ENCODE measurements around the gene ZNRD2.

ZNRD2 gene

GRCh38 chr11:65538232-65538914, 31.9 kb upstream of the ZNRD2 start:
- DNase-seq, result no peak

DNA sequence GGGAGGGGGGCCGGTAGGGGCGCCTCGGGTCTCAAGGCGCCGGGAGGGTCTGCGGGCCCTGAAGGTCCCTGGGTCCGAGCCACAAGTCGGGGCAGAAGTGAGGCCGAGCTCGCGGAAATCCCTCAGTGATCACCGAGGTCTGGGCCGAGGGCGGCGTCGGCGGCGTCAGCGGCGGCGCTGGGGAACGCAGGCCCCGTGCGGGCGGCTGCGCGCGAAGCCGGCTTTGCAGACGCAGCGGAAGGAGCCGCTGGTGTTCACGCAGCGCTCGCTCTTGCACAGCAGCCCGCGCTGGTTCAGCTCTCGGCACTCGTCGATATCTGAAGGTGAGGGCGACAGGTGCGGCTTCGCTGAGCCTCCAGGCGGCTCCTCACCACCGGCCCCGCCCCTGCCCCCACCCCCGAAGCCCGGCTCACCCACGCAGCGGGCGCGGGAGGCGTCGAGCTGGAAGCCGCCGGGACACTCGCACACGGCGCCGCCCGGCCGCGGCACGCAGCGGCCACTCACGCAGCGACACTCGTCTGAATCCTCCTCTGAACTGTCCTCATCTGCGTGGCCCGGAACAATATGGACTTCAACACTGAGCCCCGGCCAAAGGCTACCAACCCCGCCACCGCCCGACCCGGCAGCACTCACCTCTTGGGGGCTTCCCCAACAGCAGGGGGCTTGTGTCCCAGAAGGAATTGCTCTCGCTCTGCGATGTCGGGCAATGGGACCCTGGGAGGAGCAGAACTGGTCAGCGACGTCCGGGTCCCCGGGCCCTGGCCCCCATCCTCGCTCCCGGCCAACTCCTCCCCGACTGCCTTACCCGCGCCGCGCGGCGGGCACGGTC, 31.1 kb upstream of the ZNRD2 start:
- DNase-seq, result no peak

DNA sequence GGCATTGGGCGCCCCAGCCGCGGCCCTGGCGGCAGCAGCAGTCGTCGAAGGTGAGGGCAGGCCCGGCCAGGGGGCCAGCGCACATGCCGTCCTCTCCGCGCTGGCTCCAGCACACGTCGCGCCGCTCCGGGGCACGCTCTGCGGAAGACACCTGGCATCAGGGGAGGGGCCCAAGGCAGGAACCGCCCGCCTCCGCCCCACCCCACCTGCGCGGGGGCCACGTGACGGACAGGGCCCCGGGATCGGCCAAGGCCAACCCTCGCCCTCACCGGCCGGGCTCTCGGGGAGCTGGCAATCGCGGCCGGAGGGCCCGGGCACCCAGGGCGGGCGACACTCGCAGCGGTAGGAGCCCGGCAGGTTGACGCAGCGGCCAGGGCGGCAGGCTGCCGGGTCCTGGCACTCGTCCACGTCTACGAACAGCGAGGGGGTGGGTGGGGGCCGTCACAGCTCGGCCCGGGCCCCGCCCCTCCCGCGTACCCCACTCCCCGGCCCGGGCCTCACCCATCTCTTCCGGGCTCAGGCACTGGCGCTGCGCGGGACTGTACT, 30.5 kb upstream of the ZNRD2 start:
- no peak for DNase-seq

- peak; percentile 83 for DNase-seq
Measured at GRCh38 chr11:65540290-65541092, 29.8 kb upstream of the ZNRD2 start.

- DNase-seq, result no peak
Measured at GRCh38 chr11:65541093-65541982, 28.9 kb upstream of the ZNRD2 start.

DNA sequence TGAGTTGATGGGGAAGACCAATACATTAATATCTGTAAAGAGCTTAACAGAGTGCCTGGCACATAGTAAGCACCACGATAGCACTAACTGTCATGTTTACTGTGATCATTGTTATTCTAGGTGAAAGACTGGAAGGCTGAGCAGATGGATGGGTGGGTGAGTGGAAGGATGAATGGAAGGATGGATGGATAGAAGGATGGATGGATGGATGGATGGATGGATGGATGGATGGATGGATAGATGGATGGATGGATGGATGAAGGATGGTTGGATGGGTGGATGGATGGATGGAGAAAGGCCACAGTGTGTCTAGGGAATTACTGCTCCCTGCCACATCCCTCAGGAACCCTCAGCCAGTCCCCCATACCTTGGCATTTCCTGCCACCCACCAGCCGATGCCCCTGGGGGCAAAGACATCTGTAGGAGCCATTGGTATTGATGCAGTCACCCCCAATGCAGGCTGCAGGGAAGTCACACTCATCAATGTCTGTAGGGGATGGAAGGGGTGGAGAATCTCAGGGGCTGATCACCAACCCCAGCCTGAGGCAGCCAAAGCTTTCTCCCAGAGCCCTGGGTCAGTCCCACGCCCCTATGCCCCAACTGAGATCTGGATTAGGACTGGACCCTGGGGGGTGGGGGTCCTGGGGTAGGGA, 27.4 kb upstream of the ZNRD2 start:
- DNase-seq, result no peak

DNA sequence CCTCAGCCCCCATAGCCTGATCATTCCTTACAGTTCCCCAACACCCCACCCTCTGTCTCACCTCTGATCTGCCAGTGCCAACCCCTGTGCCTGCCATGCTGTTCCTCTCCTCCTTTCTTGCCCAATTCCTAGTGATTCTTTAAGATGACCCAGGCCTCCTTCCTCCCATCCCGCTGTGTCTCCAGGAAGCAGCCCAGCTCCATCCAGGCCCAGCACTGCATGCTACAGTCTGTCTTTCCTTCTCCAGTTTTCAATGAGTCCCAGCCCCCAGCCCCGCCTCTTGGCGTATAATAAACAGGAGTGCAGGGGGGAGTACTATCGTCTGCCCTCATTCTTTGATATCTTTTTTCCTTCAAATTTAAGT, 24.4 kb upstream of the ZNRD2 start:
- no peak for DNase-seq

DNA sequence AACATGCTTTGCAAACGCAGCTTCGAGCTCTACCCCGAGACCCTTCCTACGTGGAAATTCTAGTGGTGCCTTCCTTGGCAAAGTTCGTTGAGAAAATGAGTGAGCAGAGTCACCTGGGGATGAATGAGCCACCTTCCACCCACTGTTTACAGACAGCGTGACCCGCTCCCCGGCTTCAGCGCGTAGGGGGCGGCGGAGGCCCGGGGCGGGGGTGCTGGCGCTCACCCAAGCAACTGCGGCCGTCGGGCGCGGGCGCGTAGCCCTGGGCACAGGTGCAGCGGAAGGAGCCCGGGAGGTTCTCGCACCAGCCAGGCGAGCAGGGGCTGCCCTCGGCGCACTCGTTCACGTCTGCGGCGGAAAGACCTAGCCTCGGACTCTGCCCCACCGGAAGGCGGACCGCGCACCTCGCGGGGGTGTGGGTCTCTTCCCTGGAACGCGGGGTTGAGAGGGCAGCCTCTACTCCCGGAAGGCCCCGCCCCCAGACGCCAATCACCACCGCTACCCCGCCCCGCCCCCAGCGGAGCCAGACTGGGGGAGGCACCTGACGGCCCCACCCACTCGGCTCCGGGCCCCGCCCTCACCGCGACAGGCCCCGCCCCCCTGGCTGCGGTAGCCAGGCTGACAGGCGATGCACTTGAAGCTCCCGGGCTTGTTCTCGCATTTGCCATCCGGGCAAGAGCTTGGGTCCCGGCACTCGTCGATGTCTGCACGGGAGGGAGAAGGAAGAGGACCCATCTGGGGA, 23.9 kb upstream of the ZNRD2 start:
- peak; percentile 99 for DNase-seq

DNA sequence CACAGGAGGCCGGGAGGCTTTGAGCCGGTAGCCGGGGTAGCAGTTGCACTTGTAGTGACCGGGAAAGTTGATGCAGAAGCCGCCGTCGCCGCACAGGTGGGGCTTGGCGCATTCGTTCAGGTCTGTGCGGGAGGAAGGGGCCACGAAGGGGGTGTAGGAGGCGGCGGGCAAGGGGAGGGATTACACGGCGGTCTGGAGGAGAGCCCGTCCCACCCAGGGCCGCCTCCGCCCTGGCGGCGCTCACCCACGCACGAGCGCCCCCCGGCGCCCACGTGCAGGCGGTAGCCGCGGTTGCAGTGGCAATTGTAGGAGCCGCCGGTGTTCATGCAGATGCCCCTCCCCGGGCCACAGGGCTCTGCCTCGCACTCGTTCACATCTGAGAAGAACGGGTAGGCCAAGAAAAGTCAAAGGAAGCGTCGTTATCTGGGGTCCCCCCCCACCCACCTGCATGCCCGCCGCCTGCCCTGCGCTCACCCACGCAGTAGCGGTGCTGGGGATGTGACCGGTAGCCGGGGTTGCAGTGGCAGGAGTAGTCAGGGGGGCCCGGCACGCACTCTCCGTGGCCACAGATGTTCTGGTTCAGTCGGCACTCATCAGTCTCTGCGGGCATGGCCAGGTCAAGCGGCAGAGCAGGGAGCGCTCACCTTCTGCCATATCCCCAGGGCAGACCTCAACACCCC, 22.7 kb upstream of the ZNRD2 start:
- DNase-seq, result no peak

DNA sequence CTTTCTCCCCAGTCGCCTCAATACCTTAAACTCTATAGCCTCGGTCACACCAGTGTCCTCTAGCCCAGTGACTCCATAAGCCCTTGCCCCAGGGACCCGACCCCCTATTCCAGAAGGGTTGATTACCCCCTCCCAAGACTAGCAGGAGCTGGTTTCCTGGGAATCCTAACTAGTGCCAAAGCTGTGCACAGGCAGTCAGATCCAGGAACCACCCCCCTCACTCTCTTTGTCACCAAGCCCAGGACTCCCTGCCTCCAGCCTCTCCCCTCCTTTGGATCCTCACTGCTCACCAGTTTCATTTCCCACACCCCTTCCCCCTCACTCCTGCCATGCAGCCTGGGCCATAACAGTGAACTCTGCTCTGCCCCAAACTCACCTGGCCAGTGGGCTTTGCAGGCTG, 21.9 kb upstream of the ZNRD2 start:
- no peak for DNase-seq

DNA sequence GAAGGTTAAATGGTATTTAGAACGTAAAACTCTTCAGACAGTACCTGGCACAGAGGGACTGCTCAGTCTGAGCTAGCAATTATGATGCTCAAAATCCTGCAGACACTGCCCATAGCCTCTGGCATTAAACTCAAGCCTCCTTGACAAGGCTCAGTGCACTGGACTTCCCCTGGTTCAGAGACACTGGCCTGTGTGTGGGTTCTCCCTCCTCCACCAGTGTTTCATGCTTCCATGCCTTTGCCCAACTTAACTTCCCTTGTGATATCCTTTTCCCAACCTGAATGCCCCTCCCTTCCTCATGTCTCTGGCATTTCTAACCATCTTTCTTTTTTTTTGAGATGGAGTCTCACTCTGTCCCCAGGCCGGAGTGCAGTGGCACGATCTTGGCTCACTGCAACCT, 21.2 kb upstream of the ZNRD2 start:
- no peak for DNase-seq

DNA sequence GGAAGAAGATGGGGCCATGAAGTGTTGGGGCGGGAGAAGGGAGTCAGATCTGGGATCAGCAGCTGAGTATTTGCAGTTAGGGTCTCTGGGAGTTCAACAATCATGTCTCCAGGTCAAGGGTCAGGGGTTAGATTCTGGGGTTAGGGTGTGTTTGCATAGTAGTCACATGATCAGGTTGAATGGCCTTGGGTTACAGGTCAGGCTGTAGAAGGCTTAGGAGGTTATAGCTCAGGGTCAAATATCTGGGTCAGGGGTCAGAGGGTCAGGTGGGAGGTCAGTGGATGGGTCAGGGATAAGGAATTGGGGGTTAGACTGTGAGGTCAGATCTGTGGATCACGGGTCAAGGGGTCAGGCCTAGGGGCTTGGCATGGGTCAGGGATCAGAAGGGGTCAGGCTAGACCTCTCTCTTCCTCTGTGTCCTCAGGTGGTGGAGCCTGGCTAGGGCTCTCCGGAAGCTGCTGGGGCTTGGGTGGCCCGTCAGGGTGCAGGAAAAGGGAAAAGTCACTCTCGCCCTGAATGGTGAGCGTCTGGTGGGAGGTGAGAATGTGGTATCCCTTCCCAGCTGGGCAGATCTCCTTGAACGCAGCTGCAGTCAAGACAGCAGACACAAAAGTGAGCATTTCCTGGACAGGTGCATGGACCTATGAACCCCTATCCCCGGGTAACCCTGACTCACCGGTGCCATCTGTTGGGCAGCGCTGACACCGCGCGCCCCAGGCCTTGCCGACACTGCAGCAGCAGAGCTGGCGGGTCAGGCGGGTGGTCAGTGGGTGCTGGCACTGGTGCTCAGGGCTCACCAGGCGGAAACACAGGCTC, 18.5 kb upstream of the ZNRD2 start:
- peak; percentile 56 for DNase-seq

GRCh38 chr11:65552388-65552951, 17.8 kb upstream of the ZNRD2 start:
- no peak for DNase-seq

- DNase-seq, result peak; percentile 52
Measured at GRCh38 chr11:65553301-65554001, 16.8 kb upstream of the ZNRD2 start.

GRCh38 chr11:65554057-65554818, 16.0 kb upstream of the ZNRD2 start:
- DNase-seq, result no peak

DNA sequence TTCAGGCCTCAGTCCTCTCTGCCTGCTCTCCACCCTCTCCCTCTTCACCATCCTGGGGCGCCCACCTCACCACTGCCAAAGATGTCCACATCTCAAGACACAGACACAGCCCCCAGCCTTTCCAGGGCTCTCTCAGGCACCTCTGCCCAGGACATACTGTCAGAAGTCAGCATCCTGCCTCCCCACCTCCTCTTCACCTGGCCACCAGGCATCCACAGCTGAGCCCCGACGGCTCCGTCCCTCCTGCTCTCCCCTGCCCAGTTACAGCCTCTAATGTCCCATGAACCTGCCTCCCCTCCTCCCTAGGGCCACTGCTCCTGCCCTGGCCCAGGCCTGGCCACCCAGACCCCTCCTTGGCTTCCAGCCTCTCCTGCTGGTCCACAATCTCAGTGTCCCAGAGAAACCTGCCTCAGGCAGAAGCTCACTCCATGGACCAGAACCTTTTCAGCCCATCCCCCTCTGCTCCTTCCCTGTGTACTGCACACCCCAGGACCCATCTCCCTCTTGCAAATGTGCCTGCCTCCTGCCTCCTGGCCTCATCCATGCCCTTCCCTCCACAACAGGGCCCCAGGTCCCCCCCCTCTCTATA, 15.3 kb upstream of the ZNRD2 start:
- no peak for DNase-seq

DNA sequence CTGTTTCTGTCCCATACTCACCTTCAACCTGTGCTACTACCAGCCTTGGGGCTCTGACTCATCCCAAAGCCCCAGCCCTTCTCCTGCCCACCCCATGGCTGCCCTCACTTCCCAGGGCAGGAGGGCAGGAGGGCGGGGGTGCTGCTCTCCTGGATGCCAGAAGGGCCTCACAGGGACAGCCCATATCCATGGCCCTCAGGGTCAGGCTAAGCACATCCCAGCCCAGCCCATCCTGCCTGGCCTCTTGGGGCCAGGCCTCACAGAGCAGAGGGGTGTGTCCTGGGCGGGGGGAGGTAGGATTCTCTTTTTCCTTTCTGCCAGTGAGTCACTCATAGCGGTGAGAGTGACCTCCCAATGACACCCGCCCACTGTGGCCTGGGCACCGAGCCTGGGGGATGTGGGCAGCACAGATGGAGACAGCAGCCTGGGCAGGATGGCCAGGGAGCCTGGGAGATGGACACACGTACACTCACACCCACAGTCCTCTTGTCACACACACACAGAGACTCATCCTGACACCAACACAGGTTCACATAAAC, 14.5 kb upstream of the ZNRD2 start:
- DNase-seq, result no peak

Data from stimulated activated CD4-positive, alpha-beta T cell treated with anti-CD3 and anti-CD28 coated beads, Interleukin-12 subunit alpha, Interleukin-12 subunit beta, amount 100 ng/mL, for 4 hours (primary cell).